ENCODE data around the gene ZBTB16. TPM values are rescaled to one million over a fixed set of nuclear protein-coding genes. Genes with fewer than 3 reads are reported as not detected.

ZBTB16 gene
- total and polyA plus RNA-seq, 7 donors = 9.9 to 197 (median 99.5) TPM

DNA sequence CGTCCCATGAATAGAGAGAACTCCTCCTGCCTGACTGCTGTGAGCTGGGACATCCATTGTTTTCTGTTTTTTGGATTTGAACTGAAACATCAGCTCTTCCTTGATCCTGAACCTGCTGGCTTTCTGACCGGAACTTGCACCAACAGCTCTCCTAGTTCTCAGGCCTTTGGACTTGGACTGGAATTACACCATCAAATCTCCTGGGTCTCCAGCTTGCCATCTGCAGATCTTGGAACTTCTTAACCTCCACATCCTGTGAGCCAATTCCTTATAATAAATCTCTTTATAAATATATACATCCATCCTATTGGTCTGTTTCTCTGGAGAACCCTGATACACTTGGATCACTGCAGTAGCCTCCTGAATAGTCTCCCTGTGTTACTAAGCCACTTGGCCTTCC, 42.5 kb upstream of the ZBTB16 start:
- Histone ChIP-seq H3K4me3 (no peak overlapping the region), H3K4me1 (peaks cover 0 to 7% (median 0%) of the 10 kb centered on the region in 4 donors), H3K9me3 (no peaks in the 10 kb centered on the region), H3K27me3 (peaks cover 0 to 3% (median 0%) of the 10 kb centered on the region in 3 donors), H3K36me3 (no peaks in the 10 kb centered on the region), H3K27ac (no peak overlapping the region)
- intact Hi-C loops (cut with DNase I) = no loop called here
- no peak for DNase-seq
- 95 to 96% methylated on average over 2 of the region's 2 CpGs for WGBS, 2 donors
- TF ChIP-seq POLR2A (IDR thresholded peaks at IDR 0.05) (no peak), EP300 (IDR thresholded peaks at IDR 0.05) (no peak), POLR2AphosphoS5 (IDR thresholded peaks at IDR 0.05) (no peak)
- TF ChIP-seq, protein P1, sequence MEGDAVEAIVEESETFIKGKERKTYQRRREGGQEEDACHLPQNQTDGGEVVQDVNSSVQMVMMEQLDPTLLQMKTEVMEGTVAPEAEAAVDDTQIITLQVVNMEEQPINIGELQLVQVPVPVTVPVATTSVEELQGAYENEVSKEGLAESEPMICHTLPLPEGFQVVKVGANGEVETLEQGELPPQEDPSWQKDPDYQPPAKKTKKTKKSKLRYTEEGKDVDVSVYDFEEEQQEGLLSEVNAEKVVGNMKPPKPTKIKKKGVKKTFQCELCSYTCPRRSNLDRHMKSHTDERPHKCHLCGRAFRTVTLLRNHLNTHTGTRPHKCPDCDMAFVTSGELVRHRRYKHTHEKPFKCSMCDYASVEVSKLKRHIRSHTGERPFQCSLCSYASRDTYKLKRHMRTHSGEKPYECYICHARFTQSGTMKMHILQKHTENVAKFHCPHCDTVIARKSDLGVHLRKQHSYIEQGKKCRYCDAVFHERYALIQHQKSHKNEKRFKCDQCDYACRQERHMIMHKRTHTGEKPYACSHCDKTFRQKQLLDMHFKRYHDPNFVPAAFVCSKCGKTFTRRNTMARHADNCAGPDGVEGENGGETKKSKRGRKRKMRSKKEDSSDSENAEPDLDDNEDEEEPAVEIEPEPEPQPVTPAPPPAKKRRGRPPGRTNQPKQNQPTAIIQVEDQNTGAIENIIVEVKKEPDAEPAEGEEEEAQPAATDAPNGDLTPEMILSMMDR (IDR thresholded peaks at IDR 0.05) = no peak

DNA sequence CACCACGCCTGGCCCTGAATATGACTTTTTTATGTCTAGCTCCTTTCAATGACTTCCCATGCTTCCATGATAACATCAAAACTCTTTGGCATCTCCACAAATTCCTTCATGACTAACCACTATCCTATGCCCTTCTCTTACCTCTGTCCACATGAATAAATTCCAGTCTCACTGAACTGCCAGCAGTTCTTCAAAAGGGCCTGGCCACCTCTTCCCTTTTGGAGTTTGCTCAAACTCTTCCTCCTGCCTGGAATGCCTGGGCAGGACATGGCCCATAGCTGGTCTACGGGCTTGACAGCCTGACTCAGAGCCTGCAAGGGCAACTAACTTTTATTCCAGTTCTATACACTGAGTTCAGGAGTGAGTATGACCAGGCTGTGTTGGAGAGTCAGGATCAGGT, 41.8 kb upstream of the ZBTB16 start:
- Histone ChIP-seq H3K4me3 (no peak overlapping the region), H3K27ac (no peak overlapping the region), H3K9me3 (no peaks in the 10 kb centered on the region), H3K27me3 (no peaks in the 10 kb centered on the region), H3K4me1 (peaks cover 0 to 7% (median 0%) of the 10 kb centered on the region in 4 donors), H3K36me3 (no peaks in the 10 kb centered on the region)
- no peak for TF ChIP-seq POLR2AphosphoS5 (IDR thresholded peaks at IDR 0.05)
- no peak for TF ChIP-seq EP300 (IDR thresholded peaks at IDR 0.05)
- TF ChIP-seq POLR2A (IDR thresholded peaks at IDR 0.05) = no peak
- TF ChIP-seq, protein P1 (IDR thresholded peaks at IDR 0.05) = no peak
- 48 to 73% methylated on average over 2 of the region's 2 CpGs for WGBS, 2 donors
- intact Hi-C loops (cut with DNase I) = no loop called here
- DNase-seq = no peak

DNA sequence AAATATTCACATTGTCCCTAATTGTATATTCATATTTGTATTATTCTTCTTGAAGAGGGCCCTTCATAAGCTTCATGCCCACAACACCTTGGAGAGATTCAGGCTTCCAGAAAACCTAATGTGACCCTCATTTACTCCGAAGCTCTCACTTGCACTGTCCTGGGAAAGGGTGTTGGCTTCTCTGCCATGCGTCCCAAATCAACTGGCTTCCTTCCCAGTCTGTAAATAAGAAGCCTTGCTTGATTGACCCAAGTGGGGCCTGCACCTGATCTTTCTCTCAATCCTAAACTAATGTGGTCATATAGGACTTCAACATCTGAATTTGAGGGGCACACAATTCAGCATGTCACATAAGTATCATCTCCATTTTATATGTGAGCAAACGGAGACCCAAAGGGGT, 40.5 kb upstream of the ZBTB16 start:
- intact Hi-C loops (cut with DNase I) = no loop called here
- 30 to 69% methylated on average over 3 of the region's 3 CpGs for WGBS, 2 donors
- Histone ChIP-seq H3K27ac (no peak overlapping the region), H3K27me3 (no peaks in the 10 kb centered on the region), H3K4me3 (no peak overlapping the region), H3K36me3 (no peaks in the 10 kb centered on the region), H3K4me1 (peaks cover 0 to 7% (median 0%) of the 10 kb centered on the region in 4 donors), H3K9me3 (no peaks in the 10 kb centered on the region)
- TF ChIP-seq POLR2AphosphoS5 (IDR thresholded peaks at IDR 0.05) (no peak), EP300 (IDR thresholded peaks at IDR 0.05) (no peak), POLR2A (IDR thresholded peaks at IDR 0.05) (no peak)
- TF ChIP-seq, protein P1 (IDR thresholded peaks at IDR 0.05) = no peak
- no peak for DNase-seq

DNA sequence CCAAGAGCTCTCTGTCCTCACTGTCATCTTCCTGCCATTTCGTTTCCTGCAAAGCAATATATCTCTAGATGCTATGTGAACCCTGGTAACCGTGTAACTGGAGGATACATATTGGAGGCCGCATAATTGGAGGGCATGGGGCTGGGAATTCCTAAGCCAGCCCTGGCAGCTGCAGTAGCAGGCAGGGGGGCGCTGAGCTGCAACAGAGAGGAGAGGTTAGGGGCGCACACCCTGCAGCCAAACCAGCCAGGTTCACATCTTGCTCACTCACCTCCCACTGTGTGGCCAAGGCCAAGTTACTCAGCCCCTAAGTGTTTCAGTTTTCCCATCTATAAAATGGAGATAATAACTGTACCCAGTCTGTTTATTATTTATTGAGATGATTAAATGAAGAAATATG, 39.9 kb upstream of the ZBTB16 start:
- H3K27ac ChIP-seq = no peak overlapping the region

More for the DNA sequence above, 39.9 kb upstream of the ZBTB16 start:
- Histone ChIP-seq H3K36me3 (no peaks in the 10 kb centered on the region), H3K27me3 (no peaks in the 10 kb centered on the region), H3K4me3 (no peak overlapping the region), H3K9me3 (no peaks in the 10 kb centered on the region), H3K4me1 (peaks cover 0 to 9% (median under 1%) of the 10 kb centered on the region in 4 donors)
- 86 to 90% methylated on average over 5 of the region's 5 CpGs for WGBS, 2 donors
- TF ChIP-seq POLR2AphosphoS5 (IDR thresholded peaks at IDR 0.05) = no peak
- no peak for TF ChIP-seq POLR2A (IDR thresholded peaks at IDR 0.05)
- TF ChIP-seq, protein P1 (IDR thresholded peaks at IDR 0.05) = no peak
- TF ChIP-seq EP300 (IDR thresholded peaks at IDR 0.05) = no peak
- DNase-seq = no peak
- intact Hi-C loops (cut with DNase I) = no loop called here

All from sigmoid colon (tissue), 7 donors.